Left kidney (tissue), 2 donors: Measurements from ENCODE around the gene TRIM5. TPM values are rescaled to one million over a fixed set of nuclear protein-coding genes. Genes with fewer than 3 reads are reported as not detected.
A peak's percentile ranks its signal among the peaks of the same experiment; 100 is the strongest.

Experiments
- DNase-seq: peaks from one replicate; pipeline ENCODE4 v3.0.0-alpha.2; 2013
- polyA plus RNA-seq: library from polyadenylated mRNA; unstranded; fragments of 120-200 nt; gene quantifications from one replicate; pipeline ENCODE4 v1.2.1, GENCODE V29; 2013; ENCODE audit not compliant: insufficient read length

Gene TRIM5
- polyA plus RNA-seq, 1 donor = 55.8 TPM

DNA sequence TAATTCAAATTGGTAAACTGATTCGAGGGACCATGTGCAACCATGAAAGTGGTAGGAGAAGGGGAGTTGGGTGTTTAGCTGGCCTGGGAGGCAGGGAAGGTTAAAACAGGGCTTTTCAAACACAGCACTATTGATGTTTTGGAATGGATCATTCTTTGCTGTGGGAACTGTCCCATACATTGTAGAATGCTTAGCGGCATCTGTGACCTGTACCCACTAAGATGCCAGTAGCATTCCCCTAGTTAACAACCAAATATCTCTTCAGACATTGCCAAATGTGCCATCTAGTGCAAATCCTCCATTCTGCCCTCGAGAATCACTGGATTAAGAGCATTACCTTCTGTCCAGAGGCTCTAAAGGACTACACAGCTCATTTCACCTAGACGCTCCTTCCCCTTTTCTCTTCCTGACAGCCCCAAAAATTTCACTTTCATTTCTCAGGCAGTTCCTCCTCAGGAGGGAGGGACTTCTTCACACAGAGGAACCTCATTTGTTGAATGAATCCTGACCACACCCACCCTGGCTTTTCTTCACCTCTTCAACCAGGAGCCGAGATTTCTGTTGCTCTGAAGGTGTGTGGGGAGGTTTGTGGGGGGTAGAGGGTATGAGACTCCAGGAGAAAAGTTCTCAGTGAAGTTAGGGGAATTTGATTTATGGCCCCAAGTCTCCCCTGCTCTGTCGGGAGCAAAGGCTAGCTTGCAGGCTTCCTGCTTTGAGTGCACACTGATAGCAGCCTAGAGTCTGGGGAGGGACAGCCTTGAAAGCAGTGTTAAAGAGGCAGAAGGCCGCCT, 60.2 kb downstream of the TRIM5 start, which contains the start of gene TRIM34:
TRIM34 (plus strand) TSS at position 513 of the 791 bp plus-strand sequence. CDS start 7,331 bp downstream, outside the sequence.
- peak; percentile 47 for DNase-seq

GRCh38 chr11:5622802-5623201, 62.1 kb downstream of the TRIM5 start:
- no peak for DNase-seq

- no peak for DNase-seq
These were observed 63.3 kb downstream of the TRIM5 start for GRCh38 chr11:5621580-5621979.

- DNase-seq = no peak
These were observed 64.0 kb downstream of the TRIM5 start for GRCh38 chr11:5620651-5621521.

GRCh38 chr11:5618807-5619206, 66.1 kb downstream of the TRIM5 start:
- no peak for DNase-seq

Other genes with a start within 250 kb of the TRIM5 start
- not detected for gene OR51I1, start 243.6 kb downstream of the TRIM5 start, polyA plus RNA-seq
- not detected for gene OR51I2, start 235.8 kb downstream of the TRIM5 start, polyA plus RNA-seq
- gene OR52D1, start 196.4 kb downstream of the TRIM5 start, polyA plus RNA-seq = 0.13 TPM
- gene UBQLN3, start 175.1 kb downstream of the TRIM5 start, polyA plus RNA-seq = not detected
- gene UBQLNL, start 168.4 kb downstream of the TRIM5 start, polyA plus RNA-seq = 1.4 TPM
- gene OR52H1, start 136.5 kb downstream of the TRIM5 start, polyA plus RNA-seq = 0.13 TPM
- gene OR52B6, start 104.2 kb downstream of the TRIM5 start, polyA plus RNA-seq = 0.23 TPM
- 61.8 TPM for gene TRIM6, start 88.4 kb downstream of the TRIM5 start, polyA plus RNA-seq
- gene TRIM34, start 60.1 kb downstream of the TRIM5 start, polyA plus RNA-seq = 11.7 TPM
- gene TRIM22, start 4.7 kb upstream of the TRIM5 start, polyA plus RNA-seq = 9.9 TPM
- gene OR56B1, start 51.4 kb upstream of the TRIM5 start, polyA plus RNA-seq = not detected
- not detected for gene OR52N4, start 69.2 kb upstream of the TRIM5 start, polyA plus RNA-seq
- gene OR52N5, start 98.3 kb upstream of the TRIM5 start, polyA plus RNA-seq = not detected
- not detected for gene OR52N1, start 106.2 kb upstream of the TRIM5 start, polyA plus RNA-seq
- not detected for gene OR52N2, start 123.8 kb upstream of the TRIM5 start, polyA plus RNA-seq
- not detected for gene OR52E6, start 156.8 kb upstream of the TRIM5 start, polyA plus RNA-seq
- not detected for gene OR52E8, start 172.6 kb upstream of the TRIM5 start, polyA plus RNA-seq
- gene OR52E4, start 195.6 kb upstream of the TRIM5 start, polyA plus RNA-seq = not detected
- gene OR52E5, start 208.1 kb upstream of the TRIM5 start, polyA plus RNA-seq = not detected